DMS 273 (cell line): ENCODE results near the gene SPDYE2B.
"Not testable (repeated sequence)": the region's sequence is repeated elsewhere in the genome, so short reads cannot be mapped to it uniquely, and the experiment has no call there.

Experiments used
- DNase-seq: peaks from one replicate; lab custom pipeline; 2025; ENCODE audit not compliant: unreplicated experiment; lab: John Stamatoyannopoulos, UW

The SPDYE2B gene, protein sequence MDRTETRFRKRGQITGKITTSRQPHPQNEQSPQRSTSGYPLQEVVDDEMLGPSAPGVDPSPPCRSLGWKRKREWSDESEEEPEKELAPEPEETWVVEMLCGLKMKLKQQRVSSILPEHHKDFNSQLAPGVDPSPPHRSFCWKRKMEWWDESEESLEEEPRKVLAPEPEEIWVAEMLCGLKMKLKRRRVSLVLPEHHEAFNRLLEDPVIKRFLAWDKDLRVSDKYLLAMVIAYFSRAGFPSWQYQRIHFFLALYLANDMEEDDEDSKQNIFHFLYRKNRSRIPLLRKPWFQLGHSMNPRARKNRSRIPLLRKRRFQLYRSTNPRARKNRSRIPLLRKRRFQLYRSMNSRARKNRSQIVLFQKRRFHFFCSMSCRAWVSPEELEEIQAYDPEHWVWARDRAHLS

DNA sequence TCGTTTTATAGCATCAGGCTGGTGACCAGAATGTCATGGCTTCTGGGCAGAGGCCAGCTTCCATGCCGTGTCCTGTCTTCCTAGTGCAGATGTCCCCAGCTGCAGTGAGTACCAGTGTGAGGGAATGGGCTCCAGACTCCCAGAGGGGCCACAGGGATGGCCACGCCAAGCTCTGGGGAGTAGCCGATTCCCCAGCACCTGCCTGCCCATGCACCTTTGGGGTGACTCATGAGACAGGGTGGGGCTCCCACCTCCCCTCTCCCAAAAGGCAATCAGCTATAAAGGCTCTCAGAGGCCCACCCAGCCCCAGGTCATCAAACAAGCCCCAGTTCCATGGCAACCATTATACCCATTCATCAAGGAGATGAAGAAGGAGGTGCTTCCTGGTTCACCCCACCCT lies at the start of gene SPDYE2B:
Gene SPDYE2B, plus strand, starts transcription at position 396 of the 400 bp plus-strand sequence. CDS start 2,030 bp downstream, outside the sequence.
- not testable (repeated sequence) for DNase-seq

DNA sequence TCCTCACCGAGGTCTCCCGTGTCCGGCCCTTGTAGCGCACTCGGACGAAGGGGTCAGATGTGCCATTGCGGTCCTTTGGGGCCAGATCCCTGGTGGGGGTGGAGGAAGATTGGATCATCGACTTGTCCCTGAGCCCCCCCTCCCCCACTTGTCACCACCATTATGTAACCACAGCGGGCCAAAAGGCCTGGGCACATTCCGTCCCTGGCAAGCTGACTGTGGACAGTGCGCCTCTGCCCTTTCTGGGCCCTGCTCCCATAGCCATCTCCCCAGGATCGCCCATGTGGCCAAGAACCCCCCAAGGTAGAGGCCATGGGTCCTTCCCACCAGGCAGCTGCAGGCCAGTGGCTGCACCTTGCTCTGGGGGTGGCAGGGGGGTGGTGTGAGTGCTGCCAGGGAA lies 47.8 kb upstream of the SPDYE2B start:
- DNase-seq: not testable (repeated sequence)

DNA sequence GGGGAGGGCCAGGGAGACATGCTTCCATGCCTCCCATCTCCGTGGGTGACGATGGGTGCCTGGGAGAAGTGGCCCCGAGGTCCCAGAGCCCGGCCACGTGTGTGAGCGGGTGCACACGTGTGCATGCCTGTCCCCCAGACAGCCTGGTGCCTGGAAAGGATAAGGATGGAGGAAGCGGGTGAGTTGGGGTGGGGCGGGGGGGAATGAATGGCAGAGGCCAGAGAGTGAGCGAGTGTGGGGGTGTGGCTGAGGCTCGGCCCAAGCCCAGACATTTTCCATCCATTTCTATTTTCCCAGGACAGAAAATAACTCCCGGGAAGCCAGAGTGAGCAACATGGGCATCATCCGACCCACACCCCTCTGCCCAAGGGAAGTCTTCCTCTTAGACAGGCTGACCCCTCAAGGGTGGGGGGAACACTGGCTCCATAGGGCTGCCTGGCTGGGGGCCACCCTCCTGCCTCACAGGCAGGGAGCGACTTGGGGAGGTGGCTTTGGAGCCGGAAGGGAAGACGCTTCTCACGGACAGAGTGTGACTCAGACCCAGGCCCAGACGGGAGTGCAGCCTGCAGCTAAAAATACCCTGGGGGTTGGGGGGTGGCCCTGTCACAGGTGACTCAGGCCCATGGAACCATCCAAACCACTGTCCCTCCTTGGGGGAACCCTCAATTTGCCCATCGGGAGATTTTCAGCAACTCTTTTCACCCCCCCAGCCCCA lies 45.5 kb upstream of the SPDYE2B start:
- not testable (repeated sequence) for DNase-seq

DNA sequence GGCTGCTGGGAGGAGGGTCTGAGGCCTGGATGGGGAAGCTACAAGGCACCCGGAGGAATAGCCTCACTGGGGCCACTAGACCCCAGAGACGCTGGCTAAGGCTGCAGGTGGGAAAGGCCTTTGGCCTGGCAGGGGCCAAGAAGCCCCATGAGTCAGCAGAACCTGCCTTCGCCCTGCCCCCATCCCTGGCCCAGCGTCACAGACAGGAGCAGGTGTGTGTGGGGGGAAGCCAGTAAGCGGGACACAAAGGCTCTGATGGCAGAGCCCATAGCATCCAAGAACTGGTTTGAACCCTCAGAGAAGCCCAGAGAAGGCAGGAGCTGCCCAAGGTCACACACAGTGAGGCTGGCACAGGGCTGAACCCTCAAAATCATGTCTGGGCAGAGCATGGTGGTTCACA lies 43.3 kb upstream of the SPDYE2B start:
- not testable (repeated sequence) for DNase-seq

DNA sequence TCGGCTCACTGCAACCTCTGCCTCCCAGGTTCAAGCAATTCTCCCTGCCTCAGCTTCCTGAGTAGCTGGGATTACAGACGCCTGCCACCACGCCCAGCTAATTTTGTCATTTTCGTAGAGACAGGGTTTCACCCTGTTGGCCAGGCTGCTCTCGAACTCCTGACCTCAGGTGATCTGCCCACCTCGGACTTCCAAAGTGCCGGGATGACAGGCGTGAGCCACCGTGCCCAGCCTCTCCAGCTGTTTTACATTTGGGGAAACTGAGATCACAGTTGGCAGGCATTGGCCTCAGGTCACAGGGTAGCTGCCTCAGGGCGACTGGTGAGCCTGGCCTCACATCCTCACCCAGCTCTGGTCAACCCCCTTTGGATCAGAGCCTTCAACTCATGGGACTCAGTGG lies 40.4 kb upstream of the SPDYE2B start:
- DNase-seq: not testable (repeated sequence)

DNA sequence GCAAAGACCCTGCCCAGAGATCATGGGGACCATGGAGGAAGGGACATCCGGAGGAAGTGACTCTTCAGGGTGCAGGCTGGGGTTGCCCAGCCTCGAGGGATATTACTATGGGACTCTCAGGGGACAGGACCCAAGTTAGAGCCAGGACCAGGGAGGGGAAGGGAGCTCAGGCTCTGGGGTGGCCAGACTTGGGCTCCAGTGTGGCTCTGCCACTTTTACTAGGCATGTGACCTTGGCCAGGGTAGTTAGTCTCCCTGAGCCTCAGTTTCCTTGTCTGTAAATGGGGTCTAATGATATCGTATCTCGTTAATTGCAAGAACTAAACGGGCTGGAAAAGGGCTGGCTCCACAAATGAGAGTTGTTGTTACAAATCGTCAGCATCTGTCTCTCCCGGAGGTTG lies 39.7 kb upstream of the SPDYE2B start:
- not testable (repeated sequence) for DNase-seq

DNA sequence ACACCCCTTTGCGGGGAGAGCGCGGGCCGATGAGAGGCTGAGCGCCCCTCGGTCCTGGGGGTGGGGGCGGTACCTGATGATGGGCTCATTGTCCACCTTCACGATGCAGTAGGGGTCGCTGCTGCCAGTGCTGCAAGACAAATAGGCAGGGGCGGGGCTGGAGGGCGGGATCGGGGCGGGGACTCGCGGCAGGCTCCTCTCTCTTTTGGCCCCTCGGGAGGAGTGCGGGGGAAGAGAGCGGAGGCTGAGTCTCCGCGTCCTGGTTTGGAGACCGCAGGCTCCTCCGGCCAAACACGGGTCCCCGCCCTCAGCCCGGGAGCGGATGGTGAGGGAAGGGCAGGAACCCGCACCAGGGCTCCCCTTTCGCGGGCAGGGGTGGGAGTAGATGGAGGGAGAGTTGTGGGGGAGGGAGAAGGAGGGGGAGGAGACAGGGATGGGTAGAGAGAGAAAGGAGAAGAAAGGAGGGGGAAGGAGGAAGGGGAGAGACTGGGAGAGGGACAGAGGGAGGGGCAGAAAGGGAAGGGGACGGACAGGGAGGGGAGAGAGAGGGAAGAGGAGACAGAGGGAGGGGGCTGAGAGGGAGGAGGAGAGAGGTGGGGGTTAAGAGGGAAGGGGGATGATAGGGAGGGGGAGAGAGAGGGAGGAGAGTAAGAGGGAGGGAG lies 39.0 kb upstream of the SPDYE2B start:
- not testable (repeated sequence) for DNase-seq

DNA sequence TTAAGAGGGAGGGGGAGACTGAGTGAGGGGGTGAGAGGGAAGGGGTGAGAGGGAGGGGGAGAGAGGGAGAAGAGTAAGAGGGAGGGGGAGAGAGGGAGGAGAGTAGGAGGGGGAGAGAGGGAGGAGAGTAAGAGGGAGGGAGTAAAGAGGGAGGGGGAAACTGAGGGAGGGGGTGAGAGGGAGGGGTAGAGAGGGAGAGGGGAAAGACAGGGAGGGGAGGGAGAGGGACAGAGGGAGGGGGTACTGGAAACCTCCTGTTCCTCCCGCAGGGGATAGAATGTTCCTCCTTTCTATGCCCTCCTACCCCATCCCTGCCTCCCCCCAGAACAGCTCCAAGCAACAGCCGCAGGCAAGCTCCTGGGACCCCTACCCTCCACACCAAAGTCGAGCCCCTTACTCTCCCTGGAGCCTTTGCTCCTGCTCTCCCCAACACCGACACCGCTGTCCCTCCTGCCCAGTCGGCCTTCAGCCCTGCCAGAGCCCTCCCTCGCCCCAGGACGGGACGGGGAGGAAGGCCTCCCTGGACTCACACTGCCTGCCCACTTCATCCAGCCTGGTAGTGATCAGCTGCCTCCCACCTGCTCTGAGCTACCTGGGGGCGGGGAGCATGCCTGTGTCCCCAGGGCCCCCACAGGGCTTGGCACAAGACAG lies 38.3 kb upstream of the SPDYE2B start:
- not testable (repeated sequence) for DNase-seq

DNA sequence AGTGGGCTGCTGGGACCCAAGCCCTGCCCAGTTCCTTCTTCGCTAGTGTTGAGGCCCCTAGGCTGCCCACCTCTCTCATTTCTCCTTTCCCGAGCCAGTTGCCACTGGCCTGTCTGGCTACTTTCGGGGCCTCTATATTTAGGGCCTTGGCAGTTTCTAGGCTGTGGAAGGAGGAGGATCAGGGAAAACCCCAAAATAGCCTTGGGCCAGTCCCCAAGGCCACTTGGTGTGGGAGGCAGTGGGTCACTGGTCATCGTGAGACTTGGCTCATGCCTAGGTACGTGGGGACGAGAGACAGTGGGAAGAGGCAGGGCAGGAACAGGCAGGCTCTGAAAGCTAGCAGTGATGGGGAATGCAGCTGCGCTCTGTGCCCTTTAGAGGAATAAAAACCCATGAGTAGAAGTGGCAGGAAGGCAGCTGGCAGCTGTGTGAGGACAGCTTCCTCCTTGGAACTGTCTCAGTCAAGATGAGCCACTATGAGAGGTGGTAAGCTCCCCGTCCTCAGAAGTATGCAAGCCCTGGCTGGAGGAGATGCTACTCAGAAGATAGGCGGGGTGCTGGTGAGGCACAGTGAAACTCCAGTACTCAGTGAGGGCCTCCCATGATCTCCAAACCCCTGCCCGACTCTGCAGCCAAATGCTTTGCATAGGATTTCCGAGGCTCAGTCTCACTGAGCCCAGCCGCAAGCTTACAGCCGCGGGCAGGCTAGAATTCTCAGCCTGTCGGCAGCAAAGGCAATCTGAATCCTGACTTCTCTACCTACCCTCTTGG lies 36.4 kb upstream of the SPDYE2B start:
- DNase-seq: not testable (repeated sequence)

DNA sequence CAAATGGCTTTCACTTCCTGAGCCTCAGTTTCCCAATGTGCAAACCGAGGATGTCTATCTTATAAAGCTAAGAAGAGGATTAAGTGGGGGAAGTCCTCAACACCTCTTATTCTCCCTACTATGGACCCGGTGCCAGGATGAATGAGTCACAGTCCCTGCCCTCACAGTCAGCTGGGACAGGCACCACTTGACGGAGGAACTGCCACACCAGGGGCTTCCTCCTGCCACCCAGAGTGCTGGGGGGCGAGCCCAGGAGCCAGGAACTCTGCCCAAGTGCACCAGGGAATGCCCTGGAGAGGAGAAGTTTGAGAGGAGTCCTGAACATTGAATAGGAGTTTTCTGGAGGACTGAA lies 35.8 kb upstream of the SPDYE2B start:
- not testable (repeated sequence) for DNase-seq

DNA sequence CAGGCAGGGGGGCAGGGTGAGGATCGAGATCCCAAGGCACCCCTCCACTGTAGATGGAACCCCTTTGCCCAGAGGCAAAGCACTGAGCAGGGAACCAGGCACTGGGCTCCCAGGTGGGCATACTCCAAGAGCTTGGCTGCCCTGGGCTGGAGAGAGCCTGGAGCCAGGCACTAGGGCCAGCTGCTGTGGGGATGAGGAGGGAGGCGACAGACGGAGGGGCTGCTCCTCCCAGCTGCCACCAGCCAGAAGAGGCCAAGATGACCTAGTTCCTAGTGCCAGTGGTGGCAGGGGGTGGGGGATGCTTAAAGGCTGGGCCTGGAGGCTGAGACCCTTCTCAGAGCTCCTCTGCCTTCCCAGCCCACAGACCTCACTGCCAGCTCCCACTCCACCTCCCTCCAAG lies 35.2 kb upstream of the SPDYE2B start:
- DNase-seq: not testable (repeated sequence)

DNA sequence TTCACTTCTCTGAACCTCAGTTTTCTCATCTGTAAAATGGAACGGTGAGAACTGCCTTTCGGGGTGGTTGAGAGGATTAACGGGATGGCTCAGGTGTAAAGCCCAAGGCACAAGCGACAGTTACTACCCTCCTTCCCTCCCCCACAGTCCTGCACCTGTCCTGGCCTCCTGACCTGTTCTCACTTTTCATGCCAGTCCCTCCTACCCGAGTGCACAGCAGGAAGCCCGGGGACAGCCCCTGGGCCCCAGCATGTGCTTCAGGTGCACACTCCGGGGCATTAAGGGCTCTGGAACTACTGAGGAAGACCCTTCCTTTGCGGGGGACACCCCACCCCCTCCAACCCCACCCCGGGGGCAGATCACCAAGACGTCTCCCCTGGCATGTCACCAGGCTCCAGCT lies 34.2 kb upstream of the SPDYE2B start:
- DNase-seq: not testable (repeated sequence)

DNA sequence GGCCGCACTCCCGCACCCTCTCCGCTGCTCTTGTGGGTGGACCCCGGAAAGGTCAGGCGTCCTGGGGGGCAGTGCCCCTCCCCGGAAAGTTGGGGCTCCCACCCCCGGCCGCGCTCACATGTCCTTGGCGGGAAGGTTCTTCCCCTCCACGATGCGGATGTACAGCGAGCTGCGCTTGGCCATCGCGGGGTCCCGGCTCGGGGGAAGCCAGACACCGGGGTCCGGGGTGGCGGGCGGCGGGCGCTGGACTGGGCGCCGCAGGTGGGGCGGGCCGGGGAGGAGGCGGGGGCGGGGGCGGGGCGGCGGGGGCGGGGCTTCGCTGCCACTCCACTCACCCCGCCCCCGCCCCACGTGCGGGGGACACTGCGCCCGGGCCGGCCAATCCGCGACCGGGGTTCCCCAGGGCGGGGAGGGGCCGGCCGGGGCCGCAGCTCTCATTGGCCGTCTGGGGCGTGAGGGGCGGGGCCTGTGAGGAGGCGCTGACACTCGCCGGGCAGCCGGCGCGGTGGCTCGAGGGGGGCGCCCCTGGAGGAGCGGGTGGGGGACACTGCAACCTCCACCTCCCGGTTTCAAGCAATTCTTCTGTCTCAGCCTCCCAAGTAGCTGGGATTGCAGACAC lies 33.5 kb upstream of the SPDYE2B start, which contains the start of gene RASA4:
Gene RASA4, minus strand, starts transcription at position 250 of the 619 bp plus-strand sequence. Its CDS starts 67 bp downstream, at position 183.
- not testable (repeated sequence) for DNase-seq

DNA sequence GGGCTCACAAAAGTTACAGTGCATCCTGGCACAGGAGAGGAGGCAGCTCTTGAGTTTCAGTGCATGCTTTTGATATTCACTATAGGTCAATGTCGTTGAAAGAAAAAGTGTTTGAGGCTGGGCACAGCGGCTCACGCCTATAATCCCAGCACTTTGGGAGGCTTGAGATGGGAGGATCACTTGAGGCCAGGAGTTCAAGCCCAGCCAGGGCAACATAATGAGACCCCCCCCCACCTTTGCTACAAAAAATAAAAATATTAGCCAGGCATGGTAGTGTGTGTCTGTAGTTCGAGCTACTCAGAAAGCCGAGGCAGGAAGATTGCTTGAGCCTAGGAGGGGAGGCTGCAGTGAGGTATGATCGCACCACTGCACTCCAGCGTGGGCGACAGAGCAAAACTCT lies 32.0 kb upstream of the SPDYE2B start:
- not testable (repeated sequence) for DNase-seq

DNA sequence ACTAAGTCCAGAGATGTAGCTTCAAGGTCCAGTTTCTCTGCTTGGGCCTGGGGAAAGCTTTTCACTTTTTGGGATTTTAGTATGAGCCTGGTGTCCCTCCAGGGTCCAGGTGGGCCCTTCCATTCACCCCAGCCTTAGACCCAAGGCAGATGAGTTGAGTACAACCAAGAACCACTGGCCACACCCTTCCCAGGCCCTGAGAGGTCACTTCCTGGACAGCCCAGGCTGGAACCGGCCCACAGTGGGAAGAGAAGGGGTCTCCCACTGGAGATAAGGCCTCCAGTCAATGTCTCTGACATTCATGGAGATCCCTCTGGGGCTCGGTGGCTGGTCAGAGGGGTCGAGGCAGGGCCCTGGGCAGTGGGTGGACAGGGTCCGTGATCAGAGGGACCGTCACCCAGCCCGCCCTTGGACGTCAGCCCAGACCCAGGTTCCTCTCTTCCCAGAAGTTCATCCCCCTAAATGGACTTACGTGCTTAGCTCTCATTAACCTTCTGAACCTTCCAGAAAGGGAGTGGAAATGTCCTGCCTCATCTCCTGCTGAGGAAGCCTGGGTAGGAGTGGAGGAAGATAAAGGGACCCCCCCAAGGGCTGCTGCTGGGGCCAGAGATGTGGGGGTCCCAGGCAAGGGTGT lies 22.7 kb upstream of the SPDYE2B start:
- not testable (repeated sequence) for DNase-seq

DNA sequence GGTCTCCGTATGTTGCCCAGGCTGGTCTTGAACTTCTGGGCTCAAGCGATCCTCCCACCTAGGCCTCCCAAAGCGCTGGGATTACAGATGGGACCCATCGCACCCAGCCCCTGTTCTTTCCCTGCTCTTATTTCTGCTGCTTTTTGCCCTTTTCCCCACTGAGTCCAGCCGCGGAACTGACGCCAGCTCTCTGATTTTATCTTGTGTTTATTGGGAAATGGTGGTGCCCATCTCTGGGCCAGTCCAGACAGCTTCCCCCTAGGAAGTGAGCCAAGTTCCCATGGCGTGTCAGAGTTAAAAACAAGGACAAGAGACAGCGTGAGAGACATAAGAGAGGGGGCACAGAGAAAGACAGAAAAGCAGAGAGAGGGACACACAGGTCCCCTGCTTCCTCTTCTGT lies 19.5 kb upstream of the SPDYE2B start:
- not testable (repeated sequence) for DNase-seq

DNA sequence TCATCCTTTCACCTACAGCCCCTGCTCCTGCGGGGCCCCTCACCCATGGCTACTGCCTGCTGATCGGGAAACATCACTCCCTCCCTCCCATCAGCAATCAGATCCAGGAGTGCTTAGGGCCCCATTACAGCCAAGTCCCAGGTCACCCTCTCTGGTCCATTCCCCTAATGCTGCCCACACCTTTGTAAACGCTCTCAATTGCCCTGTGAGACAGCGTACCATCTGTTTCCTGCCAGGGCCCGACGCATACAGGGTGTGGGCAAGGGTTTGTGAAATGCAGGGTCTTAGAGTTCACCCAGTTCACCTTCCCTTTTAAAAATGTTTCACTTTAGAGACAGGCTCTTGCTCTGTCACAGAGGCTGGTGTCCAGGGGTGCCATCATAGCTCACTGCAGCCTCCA lies 15.8 kb upstream of the SPDYE2B start:
- not testable (repeated sequence) for DNase-seq

DNA sequence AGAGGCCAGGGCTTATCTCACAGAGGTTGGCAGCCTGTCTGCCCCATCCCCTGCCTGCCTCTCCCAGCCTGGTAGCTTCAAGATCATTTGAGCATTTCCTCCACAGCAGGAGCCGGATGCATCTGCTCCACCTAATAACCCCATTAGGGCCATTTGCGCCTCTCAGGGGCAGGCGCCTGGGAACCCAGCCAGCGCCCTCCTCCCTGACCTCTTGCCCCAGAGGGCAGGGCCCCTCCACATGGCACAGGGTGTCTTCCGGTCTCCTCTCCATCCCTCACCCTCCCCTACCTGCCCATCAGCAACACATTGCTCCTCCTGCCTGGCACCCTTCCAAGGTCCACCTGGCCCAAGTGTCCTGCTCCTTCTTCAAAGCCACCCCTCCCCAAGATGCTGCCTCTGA lies 14.8 kb upstream of the SPDYE2B start:
- not testable (repeated sequence) for DNase-seq

DNA sequence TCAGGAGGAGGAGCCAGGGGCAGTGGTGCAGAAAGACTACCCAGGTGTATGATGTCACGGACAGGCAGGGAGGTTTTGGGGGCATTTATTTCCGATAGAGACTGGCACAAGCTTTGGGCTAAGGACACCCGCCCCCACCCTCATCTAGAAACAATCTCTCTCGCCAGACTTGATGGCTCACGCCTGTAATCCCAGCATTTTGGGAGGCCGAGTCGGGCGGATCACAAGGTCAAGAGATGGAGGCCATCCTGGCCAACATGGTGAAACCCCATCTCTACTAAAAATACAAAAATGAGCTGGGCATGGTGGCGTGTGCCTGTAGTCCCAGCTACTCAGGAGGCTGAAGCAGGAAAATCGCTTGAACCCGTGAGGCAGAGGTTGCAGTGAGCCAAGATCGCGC lies 13.2 kb upstream of the SPDYE2B start:
- DNase-seq: not testable (repeated sequence)
